SK-MEL-5 (cell line): ENCODE data around the gene C11orf86. TPM values are rescaled to one million over a fixed set of nuclear protein-coding genes. Genes with fewer than 3 reads are reported as not detected.

Experiments used
- DNase-seq: peaks from one replicate; pipeline ENCODE4 v3.0.0-alpha.2; 2016; ENCODE audit warnings: low read depth, low spot score
- in situ Hi-C: cut with HindIII; loops from 2 replicates; pipeline ENCODE4 v1.10.0; 2016; ENCODE audit warnings: low sequenced_read_pairs, high pct_unique_total_duplicates, low pct_unique_long_range_greater_than_20kb
- small RNA-seq, 2 experiments: library from RNA; depleted of rRNA; stranded (forward); fragments of <200 nt; gene quantifications; one replicate each; pipeline ENCODE3, GENCODE V24; 2014
- total RNA-seq: library from RNA; depleted of rRNA; stranded (reverse); fragments of >200 nt; shearing (Covaris generic); gene quantifications from 2 replicates; pipeline ENCODE4 v1.2.3, GENCODE V29; 2014; rRNA removed

C11orf86 gene
- total RNA-seq, 1 experiment from 2014 or later, result not detected

GRCh38 chr11:67007126-67007525 is 32.0 kb downstream of the C11orf86 start:
- no peak for DNase-seq
- in situ Hi-C loops, result no loop called here

GRCh38 chr11:67010296-67010905 is 35.3 kb downstream of the C11orf86 start:
- DNase-seq, result no peak
- in situ Hi-C loops, result no loop called here

- in situ Hi-C loops, result no loop called here
- no peak for DNase-seq
These were observed 38.5 kb downstream of the C11orf86 start for GRCh38 chr11:67013511-67014045.

GRCh38 chr11:67014343-67014742 is 39.2 kb downstream of the C11orf86 start:
- no peak for DNase-seq
- in situ Hi-C loops, result no loop called here

- in situ Hi-C loops, result no loop called here
These were observed 39.9 kb downstream of the C11orf86 start for GRCh38 chr11:67015048-67015447.

GRCh38 chr11:67016550-67016949 is 41.4 kb downstream of the C11orf86 start:
- in situ Hi-C loops, result no loop called here
- no peak for DNase-seq

More at GRCh38 chr11:67015048-67015447, 39.9 kb downstream of the C11orf86 start:
- no peak for DNase-seq

GRCh38 chr11:67020949-67021348 is 45.8 kb downstream of the C11orf86 start:
- in situ Hi-C loops, result no loop called here
- DNase-seq, result no peak

GRCh38 chr11:67022341-67022933 is 47.3 kb downstream of the C11orf86 start:
- no peak for DNase-seq
- in situ Hi-C loops, result no loop called here

- no peak for DNase-seq
- in situ Hi-C loops, result no loop called here
These were observed 48.2 kb downstream of the C11orf86 start, which contains the start of gene SYT12 for GRCh38 chr11:67022961-67023956. TSS of gene SYT12 (plus strand) at chr11:67023134. CDS start at chr11:67030145, 7,011 bp downstream.

- in situ Hi-C loops, result no loop called here
- no peak for DNase-seq
These were observed 48.9 kb downstream of the C11orf86 start for GRCh38 chr11:67023957-67024353.

GRCh38 chr11:67024410-67024809 is 49.3 kb downstream of the C11orf86 start:
- in situ Hi-C loops, result no loop called here
- DNase-seq, result no peak

GRCh38 chr11:67024966-67025365 is 49.9 kb downstream of the C11orf86 start:
- DNase-seq, result no peak
- in situ Hi-C loops, result no loop called here

- in situ Hi-C loops, result no loop called here
- no peak for DNase-seq
These were observed 50.6 kb downstream of the C11orf86 start for GRCh38 chr11:67025750-67026149.

Small RNA genes lying within 50 kb of the gene (small RNA-seq; reads per million reads assigned to genes)
- gene MIR3163, result 0 to 0.33 reads per million in 2 experiments

Other genes starting within 250 kb of the C11orf86 start
- gene SPTBN2, start 246.1 kb upstream of the C11orf86 start, total RNA-seq, result 19.5 and 23.3 TPM in 2 replicates
- 17.4 and 17.8 TPM in 2 replicates for gene RCE1, start 131.9 kb upstream of the C11orf86 start, total RNA-seq
- 3.9 and 5.8 TPM in 2 replicates for gene LRFN4, start 118.2 kb upstream of the C11orf86 start, total RNA-seq
- 17.0 and 19.9 TPM in 2 replicates for gene PC, start 16.9 kb upstream of the C11orf86 start, total RNA-seq
- 0.19 TPM in 1 of 2 replicates, not detected in the other for gene SYT12, start 47.8 kb downstream of the C11orf86 start, total RNA-seq
- not detected in 2 replicates for gene RHOD, start 81.5 kb downstream of the C11orf86 start, total RNA-seq
- gene KDM2A, start 144.0 kb downstream of the C11orf86 start, total RNA-seq, result 12.6 and 14.4 TPM in 2 replicates